Stimulated activated CD4-positive, alpha-beta T cell treated with anti-CD3 and anti-CD28 coated beads, TNF-alpha, amount 100 ng/mL, for 24 hours (primary cell): ENCODE data around the gene KRT8.

Experiments used
- DNase-seq, 3 experiments: peaks; one replicate each; pipeline ENCODE4 v3.0.0-alpha.2; 2020; ENCODE audit warnings: low read depth in 3 of 3

KRT8 gene

GRCh38 chr12:52847335-52848102 is 57.4 kb downstream of the KRT8 start:
- no peak for DNase-seq
